ENCODE data around the gene TREM1. TPM values are rescaled to one million over a fixed set of nuclear protein-coding genes. Genes with fewer than 3 reads are reported as not detected.

Gene TREM1
- total RNA-seq, 4 donors from 2014 or later, result 0.27 TPM; not detected in 3

DNA sequence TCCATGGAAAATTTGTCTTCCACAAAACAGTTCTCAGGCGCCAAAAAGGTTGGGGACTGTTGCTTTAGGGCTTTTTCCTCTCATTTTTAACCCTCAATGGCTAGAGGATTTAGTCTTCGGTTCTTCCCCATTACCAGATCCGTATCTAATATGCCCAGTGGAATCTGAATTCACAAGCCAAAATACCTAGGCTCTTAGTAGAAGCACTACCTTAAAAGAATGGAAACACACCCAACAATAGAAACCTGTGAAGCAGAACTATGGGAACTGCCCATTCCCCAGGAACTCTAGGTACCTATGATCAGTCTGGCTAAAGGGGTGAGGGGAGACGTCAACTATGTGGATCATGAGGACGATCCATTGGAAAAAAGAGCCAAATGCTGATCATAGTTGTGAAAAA is 55.2 kb downstream of the TREM1 start:
- no peaks in the 10 kb centered on the region for H3K36me3 ChIP-seq
- no peaks in the 10 kb centered on the region for H3K9me3 ChIP-seq
- DNase-seq, result no peak
- in situ Hi-C loops (cut with MboI; ENCODE audit: low pct_ligation_motif_present in 1 of 4, low pct_unique_long_range_greater_than_20kb in 1 of 4, low sequenced_read_pairs in 3 of 4) (no loop called here), intact Hi-C loops (cut with DNase I; ENCODE audit: low total_unique reads) (no loop called here)
- peaks cover 17% of the 10 kb centered on the region for H3K27me3 ChIP-seq
- no peak overlapping the region for H3K27ac ChIP-seq
- WGBS, 2 donors (ENCODE audit: low coverage in 1 of 2), result 46 to 58% methylated on average over 2 to 5 of the region's 5 CpGs
- H3K4me3 ChIP-seq, result no peak overlapping the region
- no peaks in the 10 kb centered on the region for H3K4me1 ChIP-seq
- TF ChIP-seq CTCF (IDR thresholded peaks at IDR 0.05) (no peak), EP300 (IDR thresholded peaks at IDR 0.05; ENCODE audit: low read depth) (no peak), POLR2AphosphoS5 (IDR thresholded peaks at IDR 0.05) (no peak), POLR2A (IDR thresholded peaks at IDR 0.05) (no peak)

- no peak overlapping the region for H3K4me3 ChIP-seq
- H3K36me3 ChIP-seq, result no peaks in the 10 kb centered on the region
- intact Hi-C loops (cut with DNase I; ENCODE audit: low total_unique reads) (no loop called here), in situ Hi-C loops (cut with MboI; ENCODE audit: low pct_ligation_motif_present in 1 of 4, low pct_unique_long_range_greater_than_20kb in 1 of 4, low sequenced_read_pairs in 3 of 4) (no loop called here)
- H3K9me3 ChIP-seq, result no peaks in the 10 kb centered on the region
- 80 to 85% methylated on average over 2 to 4 of the region's 4 CpGs for WGBS, 2 donors (ENCODE audit: low coverage in 1 of 2)
- no peak for TF ChIP-seq CTCF (IDR thresholded peaks at IDR 0.05)
- DNase-seq, result no peak
- H3K4me1 ChIP-seq, result no peaks in the 10 kb centered on the region
- H3K27me3 ChIP-seq, result peaks cover 23% of the 10 kb centered on the region
- no peak overlapping the region for H3K27ac ChIP-seq
Measured at GRCh38 chr6:41229721-41230120, 56.8 kb downstream of the TREM1 start.

- intact Hi-C loops (cut with DNase I; ENCODE audit: low total_unique reads) (no loop called here), in situ Hi-C loops (cut with MboI; ENCODE audit: low pct_ligation_motif_present in 1 of 4, low pct_unique_long_range_greater_than_20kb in 1 of 4, low sequenced_read_pairs in 3 of 4) (no loop called here)
- no peaks in the 10 kb centered on the region for H3K4me1 ChIP-seq
- H3K36me3 ChIP-seq, result no peaks in the 10 kb centered on the region
- no peak for DNase-seq
- 47% methylated on average over 5 of the region's 5 CpGs; no CpG with 5 or more reads in 1 of the 2 donors for WGBS, 2 donors (ENCODE audit: low coverage in 1 of 2)
- no peaks in the 10 kb centered on the region for H3K9me3 ChIP-seq
- H3K4me3 ChIP-seq, result no peak overlapping the region
- peaks cover 23% of the 10 kb centered on the region for H3K27me3 ChIP-seq
- no peak overlapping the region for H3K27ac ChIP-seq
- TF ChIP-seq CTCF (IDR thresholded peaks at IDR 0.05) (no peak), POLR2AphosphoS5 (IDR thresholded peaks at IDR 0.05) (no peak)
Measured at GRCh38 chr6:41228616-41229015, 57.9 kb downstream of the TREM1 start.

DNA sequence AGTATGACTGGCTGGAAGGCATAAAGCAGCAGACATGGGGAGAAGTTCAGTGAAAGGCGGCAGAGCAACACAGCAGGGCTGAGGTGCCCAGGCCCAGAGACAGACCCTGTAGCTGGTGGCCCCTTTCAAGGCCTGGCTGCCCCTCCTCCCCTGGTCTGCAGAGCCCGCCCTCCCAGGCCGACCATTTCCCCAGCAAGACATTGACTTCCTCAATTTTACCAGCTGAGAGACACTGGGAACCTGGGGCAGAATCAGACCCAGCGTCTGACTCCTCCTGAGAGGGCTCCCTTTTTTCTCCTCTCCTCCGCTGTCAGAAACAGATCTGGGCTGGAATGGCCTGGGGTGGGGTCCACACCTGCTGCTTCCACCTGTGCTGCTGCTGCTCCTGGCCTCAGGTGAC is 58.4 kb downstream of the TREM1 start, which contains the start of gene TREML4:
TREML4 (plus strand) TSS at position 254 of the 400 bp plus-strand sequence; CDS start at position 333, 79 bp downstream.
- intact Hi-C loops (cut with DNase I; ENCODE audit: low total_unique reads), result no loop called here
- TF ChIP-seq POLR2A (IDR thresholded peaks at IDR 0.05), result no peak
- no peak for TF ChIP-seq POLR2AphosphoS5 (IDR thresholded peaks at IDR 0.05)
- Histone ChIP-seq H3K27ac (no peak within 1 kb of the TSS), H3K9me3 (no peaks in the 10 kb centered on the region), H3K36me3 (no peaks in the 10 kb centered on the region), H3K4me3 (no peak within 1 kb of the TSS), H3K4me1 (no peaks in the 10 kb centered on the region), H3K27me3 (peaks cover 23% of the 10 kb centered on the region)
- no peak for DNase-seq
- in situ Hi-C loops (cut with MboI; ENCODE audit: low pct_ligation_motif_present in 1 of 4, low pct_unique_long_range_greater_than_20kb in 1 of 4, low sequenced_read_pairs in 3 of 4), result no loop called here
- WGBS, 2 donors (ENCODE audit: low coverage in 1 of 2), result 67 to 70% methylated on average over 3 to 5 of the region's 5 CpGs

DNA sequence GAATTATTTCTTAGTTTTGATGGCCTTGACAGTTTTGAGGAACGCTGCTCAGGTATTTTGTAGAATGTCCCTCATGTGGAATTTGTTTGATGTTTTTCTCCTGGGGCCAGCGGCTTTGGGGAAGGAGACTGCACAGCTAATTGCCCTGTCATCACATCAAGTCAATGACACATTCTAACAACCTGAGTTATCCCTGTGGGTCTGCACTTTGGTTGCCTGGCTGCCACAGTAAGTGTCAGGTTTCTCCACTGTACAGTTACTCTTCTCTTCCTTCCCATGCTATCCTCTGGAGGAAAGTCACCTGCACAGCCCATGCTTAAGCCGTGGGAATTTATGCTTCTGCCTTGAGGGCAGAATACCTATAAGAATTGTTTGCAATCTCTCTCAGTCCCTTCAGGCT is 59.7 kb downstream of the TREM1 start:
- no peak for TF ChIP-seq EP300 (IDR thresholded peaks at IDR 0.05; ENCODE audit: low read depth)
- no peak for TF ChIP-seq POLR2AphosphoS5 (IDR thresholded peaks at IDR 0.05)
- TF ChIP-seq CTCF (IDR thresholded peaks at IDR 0.05), result no peak
- Histone ChIP-seq H3K27ac (no peak overlapping the region), H3K36me3 (no peaks in the 10 kb centered on the region), H3K4me3 (no peak overlapping the region), H3K27me3 (peaks cover 23% of the 10 kb centered on the region), H3K9me3 (no peaks in the 10 kb centered on the region), H3K4me1 (no peaks in the 10 kb centered on the region)
- intact Hi-C loops (cut with DNase I; ENCODE audit: low total_unique reads), result no loop called here
- WGBS, 2 donors (ENCODE audit: low coverage in 1 of 2), result 48 to 52% methylated on average over 3 of the region's 3 CpGs
- no peak for DNase-seq
- in situ Hi-C loops (cut with MboI; ENCODE audit: low pct_ligation_motif_present in 1 of 4, low pct_unique_long_range_greater_than_20kb in 1 of 4, low sequenced_read_pairs in 3 of 4), result no loop called here
